ENCODE measurements around the gene CDH23.

CDH23 gene

DNA sequence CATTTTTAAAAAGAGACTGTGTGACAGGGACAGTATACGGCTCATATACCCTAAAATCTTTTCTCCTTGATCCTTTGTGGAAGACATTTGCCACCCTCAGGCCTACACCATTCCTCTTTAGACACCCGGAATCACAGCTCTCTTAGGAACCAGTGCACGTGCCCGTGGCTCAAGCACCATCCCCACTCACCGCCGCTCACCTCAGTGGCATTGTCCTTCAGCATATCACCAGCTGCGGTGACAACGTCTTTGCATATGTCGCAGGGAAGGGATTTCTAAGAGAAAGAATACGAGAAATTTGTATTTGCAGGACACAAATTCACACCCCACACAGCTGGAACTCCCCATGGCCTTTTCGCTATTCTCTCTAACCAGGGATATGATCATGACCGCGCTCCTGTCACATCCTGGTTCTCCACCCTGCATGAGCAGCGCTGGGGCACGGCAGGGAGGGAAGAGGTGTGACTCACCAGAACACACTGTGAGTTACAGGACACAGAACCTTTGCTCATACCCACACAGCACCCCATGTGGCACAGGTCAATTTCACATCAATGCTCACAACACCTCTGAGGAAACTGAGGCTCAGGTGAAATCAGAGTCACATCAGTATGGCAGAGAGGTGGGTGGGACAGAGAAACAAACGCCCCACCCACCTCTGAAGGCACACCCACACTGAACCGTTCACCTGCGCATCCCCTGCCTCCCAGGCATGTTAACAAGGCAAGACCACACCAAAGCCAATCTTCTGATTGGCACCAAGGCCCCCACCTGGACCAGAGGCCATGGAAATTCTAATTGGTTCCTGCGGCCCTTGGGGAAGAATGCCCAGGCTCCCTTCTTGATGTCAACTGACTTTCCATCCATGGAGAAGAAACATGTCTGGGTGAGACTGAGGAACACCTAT, 435.2 kb downstream of the CDH23 start:
- DNase-seq, result no peak

DNA sequence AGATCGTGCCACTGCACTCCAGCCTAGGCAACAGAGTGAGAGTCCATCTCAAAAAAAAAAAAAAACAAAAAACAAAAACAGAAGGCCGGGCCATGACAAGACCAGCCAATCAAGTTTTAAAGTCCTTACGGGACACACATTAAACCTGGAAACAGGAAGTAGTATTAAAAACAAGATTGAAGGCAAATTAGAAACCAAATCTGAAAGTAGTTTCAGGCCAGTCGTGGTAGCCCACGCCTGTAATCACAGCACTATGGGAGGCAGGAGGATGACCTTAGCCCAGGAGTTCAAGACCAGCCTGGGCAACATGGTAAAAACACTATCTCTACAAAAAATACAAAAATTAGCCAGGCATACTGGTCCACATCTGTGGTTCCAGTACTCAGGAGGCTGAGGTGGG, 436.2 kb downstream of the CDH23 start:
- no peak for DNase-seq

- DNase-seq, result no peak
These were observed 437.0 kb downstream of the CDH23 start for GRCh38 chr10:71833451-71834342.

DNA sequence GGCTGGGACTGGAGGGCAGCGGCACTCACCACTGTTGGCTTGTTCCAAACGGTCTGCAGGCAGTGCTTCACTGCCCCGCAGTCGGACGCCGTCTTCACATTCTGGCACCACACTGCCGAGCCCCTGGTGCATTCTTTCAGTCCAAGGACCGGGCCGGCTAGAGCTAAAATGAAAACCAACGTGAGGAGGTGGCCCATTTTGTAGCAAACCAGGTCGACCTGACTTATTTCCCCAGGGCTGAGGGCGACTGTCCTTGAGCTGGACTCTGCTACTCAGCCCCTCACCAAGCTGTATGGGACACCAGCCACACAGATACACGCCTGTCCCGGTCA, 437.6 kb downstream of the CDH23 start:
- DNase-seq, result no peak

- DNase-seq, result no peak
These were observed 439.2 kb downstream of the CDH23 start for GRCh38 chr10:71835671-71836595.

DNA sequence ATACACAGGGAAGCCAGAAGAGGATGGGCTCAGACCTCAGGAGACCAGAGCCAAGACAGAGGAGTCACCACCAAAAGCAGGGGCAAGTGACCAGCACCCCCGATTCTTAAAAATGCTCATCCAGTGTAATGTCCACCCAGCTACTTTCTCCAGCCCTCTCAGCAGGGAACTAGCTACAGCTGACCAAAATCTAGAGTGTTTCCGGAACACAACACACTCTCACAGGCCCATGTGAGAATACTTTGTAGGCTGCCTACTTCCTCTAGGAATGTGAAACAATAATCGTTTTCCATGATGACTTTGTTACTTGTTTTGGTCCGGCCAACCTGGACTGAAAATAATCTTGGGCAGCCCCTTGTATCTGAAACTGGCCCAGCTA, 439.9 kb downstream of the CDH23 start:
- DNase-seq, result no peak

DNA sequence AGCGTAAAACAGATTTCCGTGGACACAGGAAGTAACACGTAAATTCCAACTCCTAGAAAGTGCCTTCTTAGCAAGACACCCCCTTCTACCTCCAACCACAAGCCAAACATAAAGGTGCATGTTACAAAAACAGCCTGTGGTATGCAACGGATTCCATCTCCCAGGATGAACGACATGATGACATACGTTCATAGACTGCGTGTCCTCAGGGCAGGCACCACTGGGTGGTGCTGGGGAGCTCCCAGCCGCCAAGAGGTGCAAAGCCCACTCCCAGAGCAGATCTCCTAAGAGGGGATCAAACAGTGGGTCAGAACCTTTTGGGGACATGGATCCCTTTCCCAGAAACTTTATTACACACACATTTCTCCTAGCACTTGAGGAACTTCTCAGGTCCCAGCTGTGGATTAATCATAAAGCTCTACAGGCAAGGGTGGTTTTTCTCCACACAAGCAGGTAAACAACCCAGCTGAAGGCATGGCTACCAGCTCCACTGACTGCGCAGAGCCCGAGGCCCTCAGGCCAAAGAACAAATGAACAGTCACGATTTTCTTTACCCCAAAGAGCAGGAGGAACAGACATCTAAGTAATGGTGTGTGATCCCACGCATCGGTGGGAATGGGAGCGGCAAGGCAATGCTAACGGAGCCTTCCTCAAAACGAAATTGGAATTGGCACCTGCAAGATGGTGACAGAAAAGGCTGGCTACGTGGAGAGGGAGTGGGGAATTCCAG, 440.5 kb downstream of the CDH23 start:
- no peak for DNase-seq

- no peak for DNase-seq
These were observed 441.8 kb downstream of the CDH23 start for GRCh38 chr10:71838264-71839211.

- DNase-seq, result peak; percentile 14
These were observed 443.6 kb downstream of the CDH23 start for GRCh38 chr10:71840177-71840957.

- DNase-seq, result no peak
These were observed 444.2 kb downstream of the CDH23 start for GRCh38 chr10:71840958-71841335.

DNA sequence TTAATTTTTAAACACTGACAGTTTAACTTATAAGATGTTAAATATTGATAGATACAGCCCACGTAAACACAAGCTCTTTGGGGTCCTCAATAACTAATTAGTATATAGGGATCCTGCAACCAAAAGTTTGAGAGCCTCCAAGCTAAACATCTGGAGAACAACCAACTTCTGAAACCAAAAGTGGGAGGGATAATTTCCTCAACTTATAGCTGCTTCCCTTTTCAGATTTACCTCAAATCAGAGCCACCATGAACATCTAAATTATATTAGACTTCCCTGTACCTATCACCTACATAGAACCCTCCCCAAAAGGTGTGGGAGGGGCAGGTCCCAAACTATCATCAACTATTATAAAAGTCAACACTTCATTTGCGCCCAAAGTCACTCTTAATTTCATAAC, 445.7 kb downstream of the CDH23 start:
- DNase-seq, result no peak

DNA sequence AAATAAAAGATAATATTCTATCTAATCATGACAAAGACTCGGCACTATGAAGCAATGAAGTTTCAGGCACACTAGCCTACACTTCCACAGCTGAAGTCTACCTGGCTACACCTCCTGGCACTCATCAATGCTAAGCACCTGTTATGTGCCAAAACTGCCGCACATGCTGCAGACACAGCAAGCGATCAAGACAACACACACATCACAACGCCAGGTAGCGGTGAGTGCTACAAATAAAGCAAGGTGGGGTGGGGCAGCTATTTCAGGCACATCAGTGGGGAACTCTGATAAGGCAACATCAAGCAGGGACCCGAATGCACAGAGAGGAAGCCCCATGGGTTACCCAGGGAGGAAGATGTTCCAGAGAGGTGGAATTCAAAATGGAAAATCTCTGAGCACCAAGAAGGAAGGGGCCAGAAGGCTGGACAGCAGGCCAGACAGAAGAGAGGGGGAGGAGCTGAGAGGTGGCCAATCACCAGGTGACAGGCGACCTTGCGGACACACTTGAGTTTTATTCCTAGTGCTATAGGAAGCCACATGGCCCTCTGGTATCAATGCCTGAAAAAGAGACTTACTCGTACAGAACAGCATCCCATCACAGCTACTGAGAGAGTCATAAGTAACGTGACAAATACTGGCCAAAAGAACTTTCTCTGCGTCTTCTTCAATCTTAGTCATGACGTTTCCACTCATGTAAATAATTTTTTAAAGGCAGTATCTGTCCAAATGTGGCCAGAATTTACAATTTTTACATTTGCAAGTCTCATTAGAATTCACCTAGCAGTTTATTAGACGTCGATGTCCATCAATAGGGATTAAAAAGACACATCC, 446.4 kb downstream of the CDH23 start:
- no peak for DNase-seq

DNA sequence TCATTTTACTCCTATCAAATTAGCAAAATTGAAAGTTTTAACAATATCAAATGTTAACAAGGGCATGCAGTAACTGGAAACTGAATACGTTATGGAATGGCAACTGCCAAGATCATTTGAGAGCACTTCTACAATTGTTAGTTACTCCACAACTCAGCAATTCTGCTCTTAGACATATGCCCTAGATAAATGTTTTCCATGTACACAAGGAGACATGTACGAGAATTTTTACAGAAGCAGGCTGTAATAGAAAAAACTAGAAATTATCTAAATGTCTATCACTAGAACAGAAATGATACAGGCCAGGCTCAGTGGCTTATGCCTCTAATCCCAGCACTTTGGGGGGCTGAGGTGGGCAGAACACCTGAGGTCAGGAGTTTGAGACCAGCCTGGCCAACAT, 447.4 kb downstream of the CDH23 start:
- DNase-seq, result no peak

- no peak for DNase-seq
These were observed 448.0 kb downstream of the CDH23 start for GRCh38 chr10:71844695-71845094.

DNA sequence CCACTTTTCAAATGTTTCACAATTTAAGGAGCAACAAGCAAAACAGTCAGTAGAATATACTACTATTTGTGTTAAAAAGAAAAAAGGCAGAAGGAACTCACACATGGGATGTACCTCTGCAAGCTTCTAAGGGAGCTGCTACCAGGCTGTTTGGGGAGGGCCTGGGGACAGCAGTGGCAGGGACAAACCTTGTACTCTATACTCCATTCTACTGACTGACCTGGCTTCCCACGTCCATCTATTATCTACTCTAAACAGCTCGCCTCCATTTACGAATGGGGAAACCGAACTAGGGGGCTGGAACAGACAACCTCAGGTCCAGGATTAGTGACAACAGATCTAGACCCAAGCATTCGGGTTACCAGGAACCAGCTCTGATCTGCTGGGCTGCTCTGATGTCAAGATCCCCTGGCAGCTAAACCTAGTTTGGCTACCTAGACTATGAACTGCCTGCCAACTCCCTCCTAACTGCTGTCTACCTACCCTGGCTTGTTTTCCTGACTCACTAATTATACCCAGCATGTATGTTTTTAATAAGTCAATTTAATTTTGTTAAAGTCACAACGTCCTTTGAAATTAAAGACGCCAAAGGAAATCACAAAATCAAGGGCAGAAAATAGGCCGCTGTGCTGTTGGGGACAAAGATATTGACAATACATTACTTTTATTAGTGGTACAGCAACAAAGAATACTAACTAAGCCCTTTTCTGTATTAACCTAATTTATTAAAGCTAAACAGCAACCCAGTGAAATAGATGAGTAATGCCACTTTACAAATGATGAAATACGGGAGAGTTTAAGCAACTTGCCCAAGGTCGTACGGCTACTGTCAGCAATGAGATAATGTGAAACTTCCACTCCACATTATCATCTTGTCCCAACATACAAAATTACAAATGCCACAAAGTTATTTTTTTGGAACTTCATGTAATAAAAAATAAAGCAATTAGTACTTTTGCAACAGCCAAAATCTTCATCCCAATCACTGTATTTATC, 449.0 kb downstream of the CDH23 start:
- no peak for DNase-seq

DNA sequence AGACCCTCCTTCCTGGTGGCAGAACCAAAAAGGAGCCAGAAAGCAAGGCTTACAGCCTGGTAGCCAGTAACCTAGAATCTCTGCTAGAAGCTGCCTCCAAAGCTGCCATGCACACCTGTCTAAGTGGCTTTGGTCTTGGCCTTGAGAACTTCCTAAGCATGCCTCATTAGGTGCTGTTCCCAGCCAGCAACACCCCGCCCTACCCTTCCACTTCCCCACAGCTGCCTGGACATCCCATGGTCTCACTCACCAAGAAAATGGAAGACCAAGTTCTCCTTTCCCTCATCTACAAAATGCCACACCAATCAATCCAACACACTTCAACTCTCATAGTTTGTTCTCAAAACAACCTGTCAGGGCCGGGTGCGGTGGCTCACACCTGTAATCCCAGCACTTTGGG, 450.1 kb downstream of the CDH23 start:
- no peak for DNase-seq

DNA sequence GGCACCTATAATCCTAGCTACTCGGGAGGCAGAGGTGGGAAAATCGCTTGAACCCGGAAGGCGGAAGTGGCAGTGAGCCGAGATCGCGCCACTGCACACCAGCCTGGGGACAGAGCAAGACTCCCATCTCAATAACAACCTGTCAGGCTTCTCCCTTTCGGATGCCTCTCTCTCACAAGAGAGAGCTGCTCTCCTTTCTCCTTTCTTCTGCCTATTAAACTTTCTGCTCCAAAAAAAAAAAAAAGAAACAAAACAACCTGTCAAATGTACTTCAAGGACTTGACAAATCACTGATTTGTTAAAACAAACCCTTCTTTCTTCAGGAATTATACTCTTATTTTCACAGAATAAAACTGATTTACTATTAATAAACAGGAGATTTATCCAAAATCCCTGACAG, 450.7 kb downstream of the CDH23 start:
- no peak for DNase-seq
